Effector CD4-positive, alpha-beta T cell (primary cell): ENCODE results near the gene PCID2.

Experiments
- DNase-seq: peaks from one replicate; pipeline ENCODE4 v3.0.0-alpha.2; 2020

The PCID2 gene

GRCh38 chr13:113186061-113186900 is 22.2 kb downstream of the PCID2 start:
- no peak for DNase-seq

DNA sequence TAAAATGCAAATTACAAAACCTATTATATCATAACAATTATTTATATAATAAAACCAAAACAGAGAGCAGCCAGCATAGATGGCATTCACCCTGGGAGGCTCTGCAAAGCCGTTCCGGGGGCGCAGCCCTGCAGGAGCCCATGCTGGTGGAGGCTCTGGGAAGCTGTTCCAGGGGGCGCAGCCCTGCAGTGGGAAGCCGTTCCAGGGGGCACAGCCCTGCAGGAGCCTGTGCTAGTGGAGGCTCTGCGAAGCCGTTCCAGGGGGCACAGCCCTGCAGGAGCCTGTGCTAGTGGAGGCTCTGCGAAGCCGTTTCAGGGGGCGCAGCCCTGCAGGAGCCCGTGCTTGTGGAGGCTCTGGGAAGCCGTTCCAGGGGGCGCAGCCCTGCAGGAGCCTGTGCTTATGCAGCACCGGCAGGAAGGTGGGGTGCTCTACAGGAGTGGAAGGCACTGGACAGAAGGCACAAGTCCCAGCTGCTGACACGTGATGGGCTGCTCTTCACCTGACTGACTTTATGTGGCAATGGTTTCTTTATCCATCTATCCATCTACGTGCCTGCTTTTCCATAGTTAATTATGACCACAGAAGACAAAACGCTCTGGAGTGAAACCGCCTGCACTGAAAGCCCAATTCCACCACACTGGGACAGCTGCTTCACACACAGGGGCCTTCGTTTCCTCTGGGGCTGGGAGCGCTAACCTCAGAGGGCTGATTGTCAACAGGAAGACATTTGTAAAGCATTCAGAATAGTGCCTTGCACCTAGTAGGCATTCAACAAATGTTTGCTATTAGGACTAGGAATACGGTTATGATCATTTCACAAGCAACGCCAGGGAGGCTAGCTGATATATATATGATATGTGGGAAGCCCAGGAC is 23.7 kb downstream of the PCID2 start:
- no peak for DNase-seq

DNA sequence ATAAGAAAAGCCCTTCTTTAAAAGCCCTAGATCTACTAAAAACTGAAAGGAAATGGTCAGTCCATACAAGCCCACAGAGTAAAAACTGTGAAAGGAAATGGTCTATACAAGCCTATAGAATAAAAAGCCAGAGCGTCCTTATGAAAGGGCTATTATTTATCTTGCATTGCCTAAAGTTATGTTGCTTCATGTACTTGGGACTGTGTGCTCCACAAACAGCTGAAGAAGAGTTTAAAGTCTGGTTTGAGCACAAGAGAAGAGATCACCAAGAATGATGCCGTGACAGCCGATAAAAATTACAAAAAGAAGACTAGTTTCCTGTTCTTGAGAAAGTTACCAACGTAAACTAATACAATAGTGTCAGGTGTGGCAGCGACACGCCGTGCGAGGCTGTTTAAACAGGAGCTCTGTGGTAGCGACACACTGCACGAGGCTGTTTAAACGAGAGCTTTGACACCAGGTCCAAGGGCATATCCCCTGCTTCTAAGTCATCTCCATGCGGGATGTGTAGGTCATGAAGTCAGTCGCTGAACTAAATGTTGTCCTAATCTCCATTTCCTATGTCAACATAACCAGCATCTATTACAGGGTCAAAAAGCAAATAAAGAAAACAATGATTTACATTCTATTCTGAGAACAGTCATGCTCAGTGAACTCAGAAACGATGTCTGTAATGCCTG is 24.9 kb downstream of the PCID2 start:
- no peak for DNase-seq

GRCh38 chr13:113182046-113182445 is 26.4 kb downstream of the PCID2 start:
- DNase-seq: no peak

DNA sequence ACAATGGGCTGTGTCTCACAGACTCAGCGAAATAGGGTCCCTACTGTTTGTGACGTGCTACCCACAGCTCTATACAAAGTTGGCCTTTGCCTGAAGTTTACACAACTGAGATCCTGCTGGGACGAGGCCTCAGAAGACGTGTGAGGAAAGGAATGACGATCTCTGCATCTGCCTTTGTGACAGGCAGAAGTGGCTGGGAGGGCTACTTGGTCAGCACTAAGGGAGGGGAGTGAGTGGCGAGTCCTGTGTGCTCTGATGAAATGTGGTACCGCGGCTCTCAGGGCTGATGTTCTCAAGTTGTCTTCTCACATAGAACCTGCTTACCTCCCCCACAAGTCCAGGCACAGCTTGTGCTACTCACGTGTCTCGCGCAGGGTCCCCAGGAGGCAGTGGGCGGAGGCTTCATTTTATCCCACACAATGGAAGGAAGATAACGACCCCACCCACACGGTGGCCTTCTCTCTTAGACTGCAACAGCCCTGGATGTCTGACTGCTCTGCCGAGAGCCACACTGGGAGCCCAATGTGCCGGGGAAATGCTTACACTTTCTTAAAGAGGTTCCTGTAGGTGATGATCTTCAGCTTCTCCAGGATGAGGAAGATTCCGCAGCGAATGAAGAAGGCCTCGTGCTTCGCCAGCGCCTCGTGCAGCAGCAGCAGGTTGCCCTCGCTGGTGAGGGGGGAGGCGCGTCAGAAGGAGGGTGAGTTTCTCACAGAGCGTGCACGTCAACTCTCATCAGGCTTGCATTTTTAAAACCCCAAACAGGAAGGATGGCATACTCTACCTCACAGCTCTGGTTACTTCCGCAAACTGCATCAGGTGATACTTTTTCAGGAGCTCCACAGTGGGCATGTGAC is 28.9 kb downstream of the PCID2 start:
- DNase-seq: no peak

- DNase-seq: no peak
These were observed 29.6 kb downstream of the PCID2 start for GRCh38 chr13:113178896-113179167.

- DNase-seq: no peak
These were observed 30.2 kb downstream of the PCID2 start for GRCh38 chr13:113178070-113178895.

DNA sequence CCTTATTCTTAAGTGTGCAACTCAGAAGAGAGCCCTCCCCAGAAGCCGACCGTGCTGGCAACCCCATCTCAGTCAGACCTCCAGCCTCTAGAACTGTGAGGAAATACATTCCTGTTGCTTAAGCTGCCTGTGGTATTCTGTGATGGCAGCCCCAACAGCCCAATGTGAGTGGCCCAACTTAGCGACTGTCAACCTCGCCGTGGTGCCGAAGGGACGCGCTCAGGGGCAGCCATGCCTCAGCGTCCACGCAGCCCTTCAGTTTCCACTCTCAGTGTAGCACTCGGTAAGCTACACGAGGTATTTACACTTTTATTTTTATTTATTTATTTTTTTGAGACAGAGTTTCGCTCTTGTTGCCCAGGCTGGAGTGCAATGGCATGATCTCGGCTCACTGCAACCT is 31.6 kb downstream of the PCID2 start:
- DNase-seq: no peak

GRCh38 chr13:113176280-113176679 is 32.2 kb downstream of the PCID2 start:
- DNase-seq: peak; percentile 41

DNA sequence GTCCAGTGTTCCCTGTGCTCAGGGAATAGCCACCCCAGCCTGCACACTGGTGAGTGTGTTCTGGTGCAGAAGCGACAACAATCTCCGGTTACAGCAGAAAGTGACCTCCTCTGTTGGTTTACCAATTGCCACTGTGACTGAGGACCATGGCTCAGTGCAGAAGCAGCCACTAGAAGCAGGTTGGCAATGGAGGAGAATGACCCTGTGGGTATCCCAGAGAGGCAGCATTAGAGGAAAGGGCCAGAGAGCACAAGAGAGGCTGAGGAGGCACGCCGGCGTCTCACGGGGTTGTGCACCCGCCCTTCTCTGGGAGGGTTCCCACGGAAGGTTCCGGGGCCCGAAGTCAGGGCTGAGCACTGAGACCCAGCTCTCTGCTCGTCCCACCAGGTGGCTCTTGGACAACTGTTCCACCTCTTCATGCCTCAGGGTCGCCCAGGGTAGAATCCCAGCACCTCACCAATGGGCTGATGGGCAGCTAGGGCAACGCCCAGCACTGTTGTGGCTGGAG is 36.0 kb downstream of the PCID2 start:
- no peak for DNase-seq

- DNase-seq: no peak
These were observed 37.0 kb downstream of the PCID2 start for GRCh38 chr13:113171250-113172125.

DNA sequence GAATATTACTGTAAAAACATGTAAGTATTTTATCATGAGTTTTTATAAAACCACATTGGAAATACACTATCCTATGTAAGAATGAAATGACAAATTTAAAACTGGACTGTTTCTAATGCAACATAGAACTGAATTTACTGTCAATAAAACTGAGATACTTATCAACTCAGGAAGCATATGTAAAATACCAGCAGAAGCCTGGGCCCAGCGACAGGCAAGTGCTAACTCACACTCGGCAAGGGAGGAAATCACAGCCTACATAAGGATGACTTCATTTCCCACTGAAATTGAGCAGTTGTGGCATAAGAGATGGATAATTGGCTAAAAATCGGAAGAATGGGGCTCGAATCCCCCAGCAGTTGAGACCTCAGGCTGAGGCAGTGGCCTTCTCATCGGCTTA is 38.0 kb downstream of the PCID2 start:
- no peak for DNase-seq

DNA sequence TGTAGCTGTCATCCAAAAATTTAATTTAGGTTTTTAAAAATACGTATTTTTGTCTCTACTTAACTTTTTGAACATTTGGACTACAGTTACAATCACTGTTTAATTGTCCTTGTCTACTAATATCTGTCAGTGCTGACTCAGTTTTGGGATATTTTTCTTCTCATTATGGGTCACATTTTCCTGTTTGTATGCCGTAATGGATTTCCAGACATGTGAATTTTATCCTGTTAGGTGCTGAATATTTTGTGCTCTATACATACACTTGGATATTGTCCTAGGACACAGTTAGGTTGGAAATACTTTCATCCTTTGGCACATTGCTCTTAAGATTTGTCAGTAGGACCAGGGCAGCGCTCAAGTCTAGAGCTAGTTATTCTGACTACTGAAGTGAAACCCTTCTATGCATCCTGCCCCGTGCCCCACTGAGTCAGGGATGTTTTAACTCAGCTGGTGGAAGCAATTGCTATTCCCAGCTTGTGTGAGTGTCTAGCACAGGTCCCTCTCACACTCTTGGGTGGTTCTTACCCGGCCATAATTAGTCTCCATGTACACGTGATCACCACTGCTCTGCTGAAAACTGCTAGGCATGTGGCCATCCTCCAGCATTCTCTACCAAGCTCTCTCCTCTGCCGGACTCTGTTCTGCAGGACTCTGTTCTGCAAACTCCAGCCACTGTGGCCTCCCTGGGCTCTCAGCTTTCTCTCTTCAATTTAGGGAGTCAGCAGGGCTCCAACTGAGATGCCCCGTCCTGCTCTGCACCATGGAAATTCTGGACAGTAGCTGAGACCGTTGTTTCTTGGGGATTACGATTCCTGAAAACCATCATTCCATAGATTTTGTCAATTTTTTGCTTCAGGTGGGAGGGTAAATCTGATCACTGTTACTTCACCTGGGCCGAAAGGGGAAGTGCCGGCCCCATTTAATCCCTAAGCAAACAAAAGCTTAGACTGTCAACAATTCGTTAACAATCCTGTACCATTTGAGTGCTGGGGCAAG is 38.9 kb downstream of the PCID2 start:
- DNase-seq: no peak

GRCh38 chr13:113168211-113168610 is 40.3 kb downstream of the PCID2 start:
- no peak for DNase-seq

- no peak for DNase-seq
These were observed 40.9 kb downstream of the PCID2 start for GRCh38 chr13:113167575-113167974.

GRCh38 chr13:113167155-113167554 is 41.3 kb downstream of the PCID2 start:
- no peak for DNase-seq

DNA sequence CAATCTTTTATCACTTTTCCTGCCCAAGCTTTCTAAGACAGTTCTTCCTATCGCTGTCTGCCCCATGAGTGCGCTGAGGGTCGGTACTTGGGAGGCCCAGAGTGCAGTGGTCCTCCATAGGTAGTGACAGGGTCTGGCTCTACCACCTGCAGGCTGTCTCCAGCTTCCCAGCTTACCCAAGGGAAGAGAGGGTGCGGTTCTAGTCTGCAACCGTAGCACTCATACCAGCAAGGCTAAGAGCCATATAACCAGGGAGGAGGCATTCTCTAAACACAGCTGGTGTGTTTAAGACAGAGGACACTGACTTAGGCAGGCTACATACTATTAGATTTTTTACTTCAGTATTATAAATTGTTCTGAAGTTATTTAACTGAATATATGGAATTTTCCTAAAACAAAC is 41.8 kb downstream of the PCID2 start:
- DNase-seq: no peak

- DNase-seq: no peak
These were observed 42.2 kb downstream of the PCID2 start for GRCh38 chr13:113166266-113166665.

DNA sequence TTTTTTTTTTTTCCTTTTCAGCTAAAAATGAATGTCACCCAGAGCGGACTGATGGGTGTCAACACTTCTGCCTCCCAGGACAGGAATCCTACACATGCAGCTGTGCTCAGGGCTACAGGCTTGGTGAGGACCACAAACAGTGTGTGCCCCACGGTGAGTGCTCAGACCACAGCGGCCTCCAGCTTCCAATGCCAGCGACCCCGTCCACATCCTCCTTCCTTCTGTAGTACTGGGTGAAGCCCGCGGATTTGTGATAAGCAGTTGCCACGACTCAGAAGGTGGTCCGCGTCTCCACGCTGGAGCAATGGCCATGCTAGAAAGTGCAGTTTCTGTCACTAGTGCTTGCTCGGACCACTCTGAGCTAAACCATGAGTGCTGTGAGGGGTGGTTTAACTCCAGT is 44.0 kb downstream of the PCID2 start:
- no peak for DNase-seq
